Breast epithelium (tissue), 4 donors: ENCODE data around the gene KLF7. TPM values are rescaled to one million over a fixed set of nuclear protein-coding genes. Genes with fewer than 3 reads are reported as not detected.

Source experiments
- DNase-seq, 2 donors: peaks; one replicate each; pipeline ENCODE4 v3.0.0-alpha.2; 2019; ENCODE audit warnings: low spot score in 2 of 2
- H3K27ac ChIP-seq, 2 donors: fragments of 200-600 bp; sonication (generic) in 1 of 2; one replicate each; pipeline ENCODE4 v1.5.1; 2016 to 2019; ENCODE audit warnings: mild to moderate bottlenecking in 1 of 2
- H3K27me3 ChIP-seq, 2 donors: fragments of 200-600 bp; sonication (generic) in 1 of 2; one replicate each; pipeline versions ENCODE4 v1.5.1 to v1.6.0; 2017 to 2019; ENCODE audit warnings: control low read depth in 1 of 2, mild to moderate bottlenecking in 1 of 2
- H3K36me3 ChIP-seq: fragments of 200-600 bp; one replicate; pipeline ENCODE4 v1.5.1; 2019
- H3K4me1 ChIP-seq, 2 donors: fragments of 200-600 bp; sonication (generic); one replicate each; pipeline ENCODE4 v1.5.1; 2016 to 2019; ENCODE audit warnings: control low read depth in 1 of 2
- H3K4me3 ChIP-seq, 3 donors: fragments of 200-600 bp; sonication (generic); 1 replicate in 2 of 3; 2 replicates in 1 of 3; pipeline ENCODE4 v1.5.1; 2016 to 2019; ENCODE audit warnings: mild to moderate bottlenecking in 3 of 3, moderate library complexity in 2 of 3
- H3K9me3 ChIP-seq, 2 donors: fragments of 200-600 bp; sonication (generic) in 1 of 2; one replicate each; pipeline ENCODE4 v1.5.1; 2016 to 2019; ENCODE audit warnings: control low read depth in 1 of 2
- POLR2A ChIP-seq: fragments of 450-650 bp; IDR thresholded peaks from one replicate; pipeline ENCODE4 v1.6.1; 2016; ENCODE audit warnings: antibody characterized with exemption, mild to moderate bottlenecking, moderate library complexity
- POLR2AphosphoS5 ChIP-seq, 3 donors: sonication (generic); formaldehyde crosslinking; IDR thresholded peaks; one replicate each; pipeline ENCODE4 v1.6.1; 2017; ENCODE audit warnings: antibody characterized with exemption in 3 of 3
- intact Hi-C: fragments of 100-400 bp; cut with DNase I; formaldehyde crosslinking; loops from one replicate; pipeline ENCODE4 v1.15.1; 2023; ENCODE audit warnings: low total_unique reads
- total RNA-seq, 3 donors: library from RNA; depleted of rRNA; stranded (reverse); fragments of >200 nt; gene quantifications; one replicate each; pipeline ENCODE4 v1.1.0, GENCODE V29; 2016
- TF ChIP-seq, protein P1 (sequence below), 3 donors: fragments of 450-650 bp; IDR thresholded peaks; one replicate each; pipeline ENCODE4 v1.5.1; 2016 to 2017; ENCODE audit warnings: antibody characterized with exemption in 3 of 3, mild to moderate bottlenecking in 3 of 3, moderate library complexity in 3 of 3

The KLF7 gene
- total RNA-seq, 3 donors from 2014 or later, result 21.0 to 40.7 (median 37.3) TPM

DNA sequence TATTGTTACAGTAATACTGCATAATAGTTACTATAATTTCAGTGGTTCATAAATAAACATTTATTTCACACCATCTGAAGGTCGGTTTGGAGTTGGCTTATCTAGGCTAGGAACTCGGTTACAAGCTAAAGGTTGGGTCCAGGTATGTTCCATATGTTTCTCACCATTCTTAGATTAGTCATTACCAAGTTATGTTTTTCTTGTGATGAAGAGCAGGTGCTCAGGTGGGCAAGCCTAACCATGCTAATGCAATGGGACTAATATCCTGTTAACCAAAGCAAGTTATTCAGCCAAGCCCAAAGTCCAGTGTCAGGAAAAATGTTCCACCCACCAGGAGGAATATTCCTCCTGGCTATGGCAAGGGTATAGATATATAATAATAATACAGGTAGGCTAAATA lies 133.3 kb downstream of the KLF7 start:
- H3K9me3 ChIP-seq, result peaks cover 0 to 9% of the 10 kb centered on the region in 2 donors
- H3K27me3 ChIP-seq, result no peaks in the 10 kb centered on the region
- no peaks in the 10 kb centered on the region for H3K4me1 ChIP-seq
- H3K36me3 ChIP-seq, result no peaks in the 10 kb centered on the region
- no peak overlapping the region for H3K4me3 ChIP-seq
- intact Hi-C loops, result no loop called here
- TF ChIP-seq, protein P1, sequence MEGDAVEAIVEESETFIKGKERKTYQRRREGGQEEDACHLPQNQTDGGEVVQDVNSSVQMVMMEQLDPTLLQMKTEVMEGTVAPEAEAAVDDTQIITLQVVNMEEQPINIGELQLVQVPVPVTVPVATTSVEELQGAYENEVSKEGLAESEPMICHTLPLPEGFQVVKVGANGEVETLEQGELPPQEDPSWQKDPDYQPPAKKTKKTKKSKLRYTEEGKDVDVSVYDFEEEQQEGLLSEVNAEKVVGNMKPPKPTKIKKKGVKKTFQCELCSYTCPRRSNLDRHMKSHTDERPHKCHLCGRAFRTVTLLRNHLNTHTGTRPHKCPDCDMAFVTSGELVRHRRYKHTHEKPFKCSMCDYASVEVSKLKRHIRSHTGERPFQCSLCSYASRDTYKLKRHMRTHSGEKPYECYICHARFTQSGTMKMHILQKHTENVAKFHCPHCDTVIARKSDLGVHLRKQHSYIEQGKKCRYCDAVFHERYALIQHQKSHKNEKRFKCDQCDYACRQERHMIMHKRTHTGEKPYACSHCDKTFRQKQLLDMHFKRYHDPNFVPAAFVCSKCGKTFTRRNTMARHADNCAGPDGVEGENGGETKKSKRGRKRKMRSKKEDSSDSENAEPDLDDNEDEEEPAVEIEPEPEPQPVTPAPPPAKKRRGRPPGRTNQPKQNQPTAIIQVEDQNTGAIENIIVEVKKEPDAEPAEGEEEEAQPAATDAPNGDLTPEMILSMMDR (IDR thresholded peaks at IDR 0.05), result no peak
- TF ChIP-seq POLR2A (no peak), POLR2AphosphoS5 (IDR thresholded peaks at IDR 0.05) (no peak)
- no peak overlapping the region for H3K27ac ChIP-seq
- DNase-seq, result no peak

Other genes with a start within 250 kb of the KLF7 start
- gene CPO, start 226.4 kb downstream of the KLF7 start, total RNA-seq, result 1 to 10 TPM in 1 of 3 donors, under 1 TPM in 2; 0.66 to 1.6 (median 0.96) TPM